K562 treated with DMSO at 1 percent for 4 hours (cell line): ENCODE measurements around the gene SRA1. TPM values are rescaled to one million over a fixed set of nuclear protein-coding genes. Genes with fewer than 3 reads are reported as not detected.

Experiments
- total RNA-seq: library from RNA; unstranded; fragments of 300-600 nt; gene quantifications from 2 replicates; pipeline ENCODE4 v1.2.3, GENCODE V29; 2022; ENCODE audit not compliant: insufficient read depth

SRA1 gene
- total RNA-seq = 24.8 and 27.5 TPM in 2 replicates

GRCh38 chr5:140557136-140557805, at the start of gene SRA1:
Gene SRA1 (minus strand): TSS chr5:140557473. CDS start chr5:140557452, 21 bp downstream.

DNA sequence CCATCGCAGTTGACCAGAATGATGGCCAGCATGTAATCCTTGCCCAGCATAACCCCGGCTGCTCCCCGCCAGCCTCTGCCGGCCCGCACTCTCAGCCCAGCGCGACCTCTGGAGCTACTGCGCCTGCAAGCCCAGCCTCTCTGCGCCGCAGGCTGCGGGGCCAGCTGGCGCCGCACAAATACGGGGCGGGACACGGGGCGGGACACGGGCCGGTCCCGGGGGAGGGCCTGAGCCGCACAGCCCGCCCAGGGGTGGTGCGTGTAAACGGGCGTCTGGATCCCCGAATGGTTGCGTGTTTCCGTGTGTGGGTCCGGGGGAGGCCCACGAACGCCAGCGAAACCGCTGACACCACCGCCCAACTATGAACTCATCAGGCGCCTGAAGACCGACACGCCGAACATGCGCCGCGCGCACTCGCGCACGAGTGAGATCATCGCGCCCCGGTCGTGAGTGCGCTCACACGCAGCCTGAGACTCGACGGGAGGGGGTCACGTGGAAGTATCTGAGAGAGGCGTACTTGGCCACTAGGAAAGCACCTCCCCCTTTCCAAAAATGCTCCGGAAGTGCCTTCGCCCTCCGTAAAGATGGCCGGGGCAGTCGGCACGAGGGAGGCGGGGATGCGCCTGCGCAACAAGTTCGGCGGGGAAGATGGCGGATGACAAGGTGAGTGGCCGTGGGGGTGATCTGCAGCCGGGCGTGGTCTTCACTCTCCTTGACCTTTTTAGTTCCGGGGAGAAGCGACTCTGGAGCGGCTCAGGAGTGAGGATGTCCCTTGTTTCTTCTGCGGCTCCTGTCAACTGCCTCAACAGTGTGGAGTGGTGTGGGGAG, 7.1 kb upstream of the SRA1 start, which contains the start of the genes APBB3 and SLC35A4:
TSS of gene APBB3 (minus strand) at position 403 of the 828 bp plus-strand sequence. CDS start at position 50, 353 bp downstream.
TSS of gene SLC35A4 (plus strand) at position 633 of the 828 bp plus-strand sequence. CDS start 2,342 bp downstream, outside the sequence.

GRCh38 chr5:140547508-140548299, 9.6 kb downstream of the SRA1 start, which contains the start of gene EIF4EBP3:
Gene EIF4EBP3 (plus strand): TSS chr5:140547662. CDS start chr5:140547738, 76 bp downstream.

Other genes starting within 250 kb of the SRA1 start
- gene HBEGF, start 210.9 kb downstream of the SRA1 start, total RNA-seq = 1.8 and 3.2 TPM in 2 replicates
- gene SLC4A9, start 197.3 kb downstream of the SRA1 start, total RNA-seq = not detected in 2 replicates
- 44.4 and 57.4 TPM in 2 replicates for gene ANKHD1, start 155.6 kb downstream of the SRA1 start, total RNA-seq
- gene EIF4EBP3, start 9.8 kb downstream of the SRA1 start, total RNA-seq = 5.1 and 5.3 TPM in 2 replicates
- gene APBB3, start 7.1 kb upstream of the SRA1 start, total RNA-seq = 8.4 and 9.2 TPM in 2 replicates
- gene SLC35A4, start 7.4 kb upstream of the SRA1 start, total RNA-seq = 110 and 118 TPM in 2 replicates
- 4.9 TPM in 1 of 2 replicates, not detected in the other for gene CD14, start 75.7 kb upstream of the SRA1 start, total RNA-seq
- 10.4 and 10.7 TPM in 2 replicates for gene TMCO6, start 82.0 kb upstream of the SRA1 start, total RNA-seq
- gene NDUFA2, start 90.2 kb upstream of the SRA1 start, total RNA-seq = 172 and 175 TPM in 2 replicates
- 149 and 176 TPM in 2 replicates for gene IK, start 90.4 kb upstream of the SRA1 start, total RNA-seq
- gene WDR55, start 107.4 kb upstream of the SRA1 start, total RNA-seq = 43.1 and 46.0 TPM in 2 replicates
- gene DND1, start 116.1 kb upstream of the SRA1 start, total RNA-seq = 3.3 and 7.0 TPM in 2 replicates
- gene HARS1, start 133.9 kb upstream of the SRA1 start, total RNA-seq = 43.5 and 55.6 TPM in 2 replicates
- gene HARS2, start 134.0 kb upstream of the SRA1 start, total RNA-seq = 10.2 and 15.1 TPM in 2 replicates
- gene ZMAT2, start 143.0 kb upstream of the SRA1 start, total RNA-seq = 34.6 and 43.0 TPM in 2 replicates
- not detected in 2 replicates for gene PCDHA1, start 228.7 kb upstream of the SRA1 start, total RNA-seq
- not detected in 2 replicates for gene PCDHA2, start 237.4 kb upstream of the SRA1 start, total RNA-seq
- not detected in 2 replicates for gene PCDHA3, start 243.6 kb upstream of the SRA1 start, total RNA-seq
- not detected in 2 replicates for gene PCDHA4, start 249.6 kb upstream of the SRA1 start, total RNA-seq